K562 (cell line): ENCODE data around the gene HOXA1. TPM values are rescaled to one million over a fixed set of nuclear protein-coding genes. Genes with fewer than 3 reads are reported as not detected.
A peak's percentile ranks its signal among the peaks of the same experiment; 100 is the strongest.

ENCODE experiments used
- ATAC-seq: fragments of 200-7000 bp; cut with Tn5 transposase; 3 replicates; pipeline ENCODE4 v1.9.1; 2020; ENCODE audit warnings: moderate library complexity
- BruUV-seq: library from RNA; stranded (reverse); fragments of 400-500 nt; replicated peaks from 2 replicates; lab custom pipeline; 2021; lab: Mats Ljungman, UMichigan
- CTCF ChIA-PET: fragments of 300-600 bp; formaldehyde crosslinking; extraction: SDS; loops from one replicate; lab custom pipeline; 2021; ENCODE audit warnings: low intra/inter-chr PET ratio; lab: Yijun Ruan, JAX
- POLR2A ChIA-PET: fragments of 300-600, 350-650 bp; sonication (Branson Sonifier 250); formaldehyde crosslinking; extraction: SDS; loops from one replicate; lab custom pipeline; 2021; ENCODE audit warnings: antibody characterized with exemption, inconsistent platforms; lab: Yijun Ruan, JAX
- DNase-seq, 4 experiments: peaks; one replicate each; pipeline versions ENCODE4 v3.0.0 to v3.0.0-alpha.2; 2011 to 2018; ENCODE audit warnings: low spot score in 3 of 4, mixed read lengths in 3 of 4; ENCODE audit errors: extremely low read depth in 1 of 4
- FAIRE-seq: peaks from 2 replicates; lab custom pipeline; 2011; peaks lifted over from hg19 to GRCh38; lab: Jason Lieb, UNC
- H2AFZ ChIP-seq: 2 replicates; pipeline ENCODE4 v1.6.0; 2011; ENCODE audit warnings: low read depth, low read length, control low read depth, inconsistent platforms
- H3K27ac ChIP-seq: fragments of 200-600 bp; 3 replicates; pipeline ENCODE4 v1.8.0; 2011; ENCODE audit warnings: low read depth, mild to moderate bottlenecking, control low read depth, inconsistent platforms, low read length, moderate library complexity, mixed read lengths; ENCODE audit errors: extremely low read depth
- H3K27me3 ChIP-seq, 2 experiments: fragments of 300-600 bp in 1 of 2; 2 replicates in 1 of 2; 3 replicates in 1 of 2; pipeline versions ENCODE4 v1.6.0 to v1.8.0; 2011; ENCODE audit warnings: inconsistent platforms in 2 of 2, low read length in 2 of 2, mild to moderate bottlenecking in 1 of 2, mixed read lengths in 1 of 2, moderate library complexity in 1 of 2; ENCODE audit not compliant: control insufficient read depth in 2 of 2, insufficient read depth in 2 of 2
- H3K36me3 ChIP-seq: fragments of 300-600 bp; 3 replicates; pipeline ENCODE4 v1.8.0; 2011; ENCODE audit warnings: mild to moderate bottlenecking, low read length, inconsistent platforms; ENCODE audit not compliant: control insufficient read depth, insufficient read depth
- H3K4me1 ChIP-seq, 2 experiments: fragments of 200-600 bp in 1 of 2; replicated peaks in 1 of 2; 2 replicates in 1 of 2; 3 replicates in 1 of 2; pipeline versions ENCODE4 v1.5.1 to v1.8.0; 2011; ENCODE audit warnings: inconsistent platforms in 2 of 2, low read length in 2 of 2, mild to moderate bottlenecking in 1 of 2, mixed read lengths in 1 of 2, moderate library complexity in 1 of 2; ENCODE audit not compliant: control insufficient read depth in 2 of 2, insufficient read depth in 2 of 2
- H3K4me2 ChIP-seq: 2 replicates; pipeline ENCODE4 v1.6.1; 2011; ENCODE audit warnings: low read length, control low read depth, inconsistent platforms, mixed read lengths; ENCODE audit not compliant: insufficient read depth
- H3K4me3 ChIP-seq: fragments of 200-600 bp; sonication (generic), shearing (Covaris generic); 2 replicates; pipeline ENCODE4 v1.5.1; 2016; ENCODE audit warnings: control low read depth, inconsistent platforms
- H3K79me2 ChIP-seq: fragments of 200-600 bp; 3 replicates; pipeline ENCODE4 v1.8.0; 2011; ENCODE audit warnings: low read length, inconsistent platforms; ENCODE audit not compliant: control insufficient read depth, insufficient read depth
- H3K9ac ChIP-seq, 2 experiments: 2 replicates each; pipeline versions ENCODE4 v1.6.0 to v1.6.1; 2011; ENCODE audit warnings: low read depth in 2 of 2, low read length in 2 of 2, control low read depth in 1 of 2, inconsistent platforms in 1 of 2, mild to moderate bottlenecking in 1 of 2, mixed read lengths in 1 of 2; ENCODE audit not compliant: insufficient read depth in 1 of 2
- H3K9me1 ChIP-seq: one replicate; pipeline ENCODE4 v1.6.0; 2011; ENCODE audit warnings: inconsistent platforms, mild to moderate bottlenecking, low read length, moderate library complexity; ENCODE audit not compliant: control insufficient read depth, insufficient read depth
- H3K9me3 ChIP-seq: replicated peaks from 2 replicates; pipeline ENCODE4 v1.5.1; 2011; ENCODE audit warnings: low read depth, low read length, inconsistent platforms; ENCODE audit not compliant: control insufficient read depth, insufficient read depth
- H4K20me1 ChIP-seq: replicated peaks from 2 replicates; pipeline ENCODE4 v1.6.1; 2011; ENCODE audit warnings: low read length, inconsistent platforms, mixed read lengths; ENCODE audit not compliant: control insufficient read depth, insufficient read depth
- CBX1 ChIP-seq: sonication (generic); IDR thresholded peaks from 2 replicates; pipeline ENCODE4 v1.6.1; 2016; ENCODE audit warnings: antibody characterized with exemption, low read depth, mild to moderate bottlenecking
- CCNT2 ChIP-seq: IDR thresholded peaks from 2 replicates; pipeline ENCODE4 v1.6.1; 2011; ENCODE audit warnings: borderline replicate concordance, low read depth, mild to moderate bottlenecking, moderate library complexity, mixed read lengths, low read length; ENCODE audit not compliant: insufficient read length; ENCODE audit errors: extremely low read depth
- CXXC5 ChIP-seq: fragments of 250-450 bp; sonication (Bioruptor Pico); IDR thresholded peaks from 2 replicates; pipeline ENCODE4 v1.8.0; 2022; ENCODE audit warnings: inconsistent platforms, mild to moderate bottlenecking, moderate library complexity
- HMGN3 ChIP-seq: IDR thresholded peaks from 2 replicates; pipeline ENCODE4 v1.6.1; 2011; ENCODE audit warnings: borderline replicate concordance, low read depth, mild to moderate bottlenecking, mixed read lengths, low read length; ENCODE audit not compliant: insufficient read length; ENCODE audit errors: extremely low read depth
- NFIC ChIP-seq: fragments of 450-650 bp; IDR thresholded peaks from 2 replicates; pipeline ENCODE4 v1.6.1; 2017; ENCODE audit warnings: mild to moderate bottlenecking, inconsistent platforms
- RBM34 ChIP-seq: fragments of 200-400 bp; formaldehyde crosslinking; IDR thresholded peaks from 2 replicates; pipeline ENCODE4 v1.6.1; 2018; ENCODE audit warnings: low read length, borderline replicate concordance; ENCODE audit not compliant: insufficient read depth
- RCOR1 ChIP-seq, 2 experiments: IDR thresholded peaks; 2 replicates each; pipeline ENCODE4 v1.6.1; 2012; ENCODE audit warnings: low read depth in 2 of 2, low read length in 2 of 2, borderline replicate concordance in 1 of 2, improper control_type of control experiment in 1 of 2
- SAP30 ChIP-seq: fragments of 200-600 bp; sonication (generic); IDR thresholded peaks from 2 replicates; pipeline ENCODE4 v1.6.1; 2012; ENCODE audit warnings: borderline replicate concordance, low read depth, mild to moderate bottlenecking, moderate library complexity, low read length, control low read depth, inconsistent platforms; ENCODE audit not compliant: insufficient read depth, poor library complexity, severe bottlenecking
- SMARCA5 ChIP-seq: fragments of 450-650 bp; IDR thresholded peaks from 2 replicates; pipeline ENCODE4 v1.6.1; 2016
- TAF1 ChIP-seq: IDR thresholded peaks from 2 replicates; pipeline ENCODE4 v1.6.1; 2011; ENCODE audit warnings: mild to moderate bottlenecking, low read length, moderate library complexity; ENCODE audit not compliant: insufficient read depth, control insufficient read depth, severe bottlenecking; ENCODE audit errors: extremely low read depth
- WHSC1 ChIP-seq: IDR thresholded peaks from one replicate; pipeline ENCODE4 v1.6.1; 2012; ENCODE audit warnings: low read length, control low read depth, inconsistent platforms
- ZFP36 ChIP-seq: fragments of 150-350 bp; IDR thresholded peaks from 2 replicates; pipeline ENCODE4 v1.6.1; 2018; ENCODE audit warnings: low read length, low read depth; ENCODE audit not compliant: partially characterized antibody
- ZMIZ1 ChIP-seq, 2 experiments: fragments of 150-350 bp in 1 of 2; IDR thresholded peaks; 2 replicates each; pipeline ENCODE4 v1.6.1; 2012 to 2016; ENCODE audit warnings: low read depth in 2 of 2, low read length in 2 of 2, mild to moderate bottlenecking in 1 of 2, moderate library complexity in 1 of 2
- ZNF639 ChIP-seq, 2 experiments: fragments of 200-800 bp in 1 of 2; sonication (Bioruptor generic) in 1 of 2; sonication (generic) in 1 of 2; formaldehyde crosslinking in 1 of 2; IDR thresholded peaks in 1 of 2; conservative IDR thresholded peaks in 1 of 2; 2 replicates each; pipeline versions ENCODE4 v1.5.0 to v1.6.1; 2016 to 2020; ENCODE audit warnings: missing compliant biosample characterization in 1 of 2, missing genetic modification characterization in 1 of 2, missing genetic modification reagents in 1 of 2
- WGBS: fragments of 100-300 bp; shearing (Covaris generic); methylation state at CpG from one replicate; pipeline ENCODE4 v1.1.6; 2016; ENCODE audit warnings: low coverage, mixed read lengths; ENCODE audit not compliant: insufficient coverage; ENCODE audit errors: missing lambda C conversion rate; 5-methylcytosine and 5-hydroxymethylcytosine counted together
- in situ Hi-C: fragments of 300-500 bp; cut with MboI; formaldehyde crosslinking; loops from 4 replicates; pipeline ENCODE4 v1.15.0; 2018; ENCODE audit warnings: inconsistent platforms, mixed read lengths
- intact Hi-C: fragments of 100-400 bp; cut with micrococcal nuclease; formaldehyde crosslinking; loops from 2 replicates; pipeline ENCODE4 v1.14.2; 2022
- polyA plus RNA-seq, 8 experiments: library from polyadenylated mRNA; depleted of rRNA in 4 of 8; stranded (reverse) in 5 of 8; unstranded in 3 of 8; fragments of >200 nt; fragmentation: Nextera tagmentation in 2 of 8; fragmentation: Illumina TruSeq in 1 of 8; extraction: Ambion mirVana in 2 of 8; extraction: Trizol in 1 of 8; gene quantifications; 2 replicates each; pipeline versions ENCODE4 v1.2.1 to v1.2.3, GENCODE V29; 2011 to 2014; ENCODE audit warnings: inconsistent platforms in 1 of 8, missing spikeins in 1 of 8
- total RNA-seq, 7 experiments: library from RNA; depleted of rRNA in 6 of 7; stranded (reverse); fragments of >200 nt in 6 of 7; fragmentation: Illumina TruSeq in 2 of 7; extraction: Trizol in 2 of 7; gene quantifications; 2 replicates each; pipeline versions ENCODE4 v1.2.1 to v1.2.3, GENCODE V29; 2011 to 2021; ENCODE audit warnings: low replicate concordance in 1 of 7

The HOXA1 gene
- total and polyA plus RNA-seq, 9 of the 15 experiments (the other 6 are each of a cell fraction or from before 2014, with no cell fraction given): 0.03 to 0.63 (median 0.09) TPM; not detected in 4

GRCh38 chr7:27112955-27113949 is 17.5 kb upstream of the HOXA1 start:
- BruUV-seq: no TSS peak
- CTCF ChIA-PET: no interaction called here
- in situ Hi-C loops (no loop called here), intact Hi-C loops (no loop called here)
- H3K27me3 ChIP-seq: peaks cover 47 to 68% of the 10 kb centered on the region in 2 experiments
- H3K4me3 ChIP-seq: no peak overlapping the region
- H3K79me2 ChIP-seq: no peaks in the 10 kb centered on the region
- H3K36me3 ChIP-seq: no peaks in the 10 kb centered on the region
- peak; percentile 92 for ATAC-seq
- 16% methylated on average over 37 of the region's 57 CpGs for WGBS
- no peak overlapping the region for H3K9ac ChIP-seq
- DNase-seq: peak in 2 of 4 experiments; percentile 59 to 63
- H3K4me1 ChIP-seq: peaks cover 0 to 25% of the 10 kb centered on the region in 2 experiments; a peak in 2 of 5 replicates
- FAIRE-seq: peak; percentile 35
- 0 out of 2 replicates have a peak, but pooled peaks cover 6% of the 10 kb centered on the region for H4K20me1 ChIP-seq
- H3K4me2 ChIP-seq: no peak overlapping the region
- H3K27ac ChIP-seq: no peak overlapping the region
- POLR2A ChIA-PET: no interaction called here
- no peak overlapping the region for H2AFZ ChIP-seq
- H3K9me3 ChIP-seq: no peaks in the 10 kb centered on the region
- H3K9me1 ChIP-seq: no peaks in the 10 kb centered on the region
- TF ChIP-seq WHSC1 (no peak), HMGN3 (no peak), TAF1 (no peak), CCNT2 (no peak), SMARCA5 (no peak), CXXC5 (CRISPR knock-in tag) (peak; percentile 76), CBX1 (no peak), ZFP36 (peak; percentile 2), ZMIZ1 (IDR thresholded peaks at IDR 0.05; ENCODE audit: low read depth in 2 of 2, low read length in 2 of 2) (no peak), RCOR1 (IDR thresholded peaks at IDR 0.05; ENCODE audit: borderline replicate concordance in 1 of 2, low read depth in 2 of 2, low read length in 2 of 2) (peak in 1 of 2 experiments; percentile 84; a peak in 2 of 4 replicates), ZNF639 (CRISPR knock-in tag; conservative IDR thresholded peaks at IDR 0.05 in 1 of 2, IDR thresholded peaks at IDR 0.05 in 1 of 2) (no peak), RBM34 (no peak), SAP30 (no peak), NFIC (peak; percentile 26; the same call in 1 of the 2 replicates)
